K562 (cell line): Measurements from ENCODE around the gene RNF168. TPM values are rescaled to one million over a fixed set of nuclear protein-coding genes. Genes with fewer than 3 reads are reported as not detected.

ENCODE experiments used
- ASH1L ChIP-seq: fragments of 450-650 bp; IDR thresholded peaks from 2 replicates; pipeline ENCODE4 v1.6.1; 2018; ENCODE audit warnings: borderline replicate concordance, mild to moderate bottlenecking, low read depth; ENCODE audit not compliant: partially characterized antibody
- BRD9 ChIP-seq: fragments of 450-650 bp; IDR thresholded peaks from 2 replicates; pipeline ENCODE4 v1.6.1; 2018; ENCODE audit warnings: low read depth; ENCODE audit not compliant: partially characterized antibody
- CCNT2 ChIP-seq: IDR thresholded peaks from 2 replicates; pipeline ENCODE4 v1.6.1; 2011; ENCODE audit warnings: borderline replicate concordance, low read depth, mild to moderate bottlenecking, moderate library complexity, mixed read lengths, low read length; ENCODE audit not compliant: insufficient read length; ENCODE audit errors: extremely low read depth
- CREM ChIP-seq: IDR thresholded peaks from 2 replicates; pipeline ENCODE4 v1.6.1; 2014; ENCODE audit warnings: antibody characterized with exemption, low read depth
- CSDE1 ChIP-seq, 2 experiments: fragments of 450-650 bp; IDR thresholded peaks; 2 replicates each; pipeline ENCODE4 v1.6.1; 2016; ENCODE audit warnings: mild to moderate bottlenecking in 1 of 2
- ESRRA ChIP-seq: fragments of 450-650 bp; IDR thresholded peaks from 2 replicates; pipeline ENCODE4 v1.6.1; 2014; ENCODE audit warnings: low read depth, mild to moderate bottlenecking, moderate library complexity, borderline replicate concordance
- ETS2 ChIP-seq: IDR thresholded peaks from 2 replicates; pipeline ENCODE4 v1.6.1; 2016; ENCODE audit warnings: borderline replicate concordance, missing genetic modification characterization, mild to moderate bottlenecking, moderate library complexity, missing compliant biosample characterization; ENCODE audit not compliant: poor library complexity, severe bottlenecking
- FOXP1 ChIP-seq: sonication (generic); formaldehyde crosslinking; IDR thresholded peaks from 2 replicates; pipeline ENCODE4 v1.8.0; 2022; ENCODE audit warnings: mild to moderate bottlenecking, missing genetic modification reagents
- HMG20A ChIP-seq: fragments of 450-650 bp; formaldehyde crosslinking; conservative IDR thresholded peaks from 2 replicates; pipeline ENCODE4 v1.4.0; 2020; ENCODE audit warnings: mild to moderate bottlenecking, mixed read lengths
- HMGN3 ChIP-seq: IDR thresholded peaks from 2 replicates; pipeline ENCODE4 v1.6.1; 2011; ENCODE audit warnings: borderline replicate concordance, low read depth, mild to moderate bottlenecking, mixed read lengths, low read length; ENCODE audit not compliant: insufficient read length; ENCODE audit errors: extremely low read depth
- HOXB6 ChIP-seq: fragments of 250-450 bp; sonication (Bioruptor Pico); IDR thresholded peaks from 2 replicates; pipeline ENCODE4 v1.5.1; 2022; ENCODE audit warnings: mild to moderate bottlenecking, borderline replicate concordance
- KDM2B ChIP-seq: fragments of 250-450 bp; sonication (Bioruptor Pico); IDR thresholded peaks from 2 replicates; pipeline ENCODE4 v1.8.0; 2021; ENCODE audit warnings: mild to moderate bottlenecking, moderate library complexity
- KLF1 ChIP-seq: fragments of 450-650 bp; IDR thresholded peaks from 2 replicates; pipeline ENCODE4 v1.6.1; 2016; ENCODE audit warnings: missing genetic modification characterization, missing compliant biosample characterization
- NONO ChIP-seq, 2 experiments: fragments of 200-400 bp in 1 of 2; fragments of 450-650 bp in 1 of 2; formaldehyde crosslinking in 1 of 2; IDR thresholded peaks; 2 replicates each; pipeline ENCODE4 v1.6.1; 2017; ENCODE audit warnings: low read depth in 2 of 2, mild to moderate bottlenecking in 2 of 2, moderate library complexity in 2 of 2, low read length in 1 of 2
- PHTF2 ChIP-seq: fragments of 250-450 bp; sonication (Bioruptor Pico); IDR thresholded peaks from 2 replicates; pipeline ENCODE4 v1.5.0; 2021; ENCODE audit warnings: mild to moderate bottlenecking
- SREBF2 ChIP-seq: sonication (generic); formaldehyde crosslinking; IDR thresholded peaks from 2 replicates; pipeline ENCODE4 v1.4.0; 2020; ENCODE audit warnings: mild to moderate bottlenecking, missing genetic modification reagents
- STAT5B ChIP-seq: fragments of 250-450 bp; sonication (Bioruptor Pico); IDR thresholded peaks from 2 replicates; pipeline ENCODE4 v1.8.0; 2021; ENCODE audit warnings: mild to moderate bottlenecking, inconsistent platforms
- SUPT5H ChIP-seq: fragments of 450-650 bp; IDR thresholded peaks from 2 replicates; pipeline ENCODE4 v1.6.1; 2016
- TAL1 ChIP-seq: fragments of 450-650 bp; IDR thresholded peaks from 2 replicates; pipeline ENCODE4 v1.6.1; 2016; ENCODE audit warnings: mild to moderate bottlenecking
- TBL1XR1 ChIP-seq, 2 experiments: IDR thresholded peaks; 2 replicates each; pipeline ENCODE4 v1.6.1; 2012; ENCODE audit warnings: improper control_type of control experiment in 2 of 2, low read length in 2 of 2, mild to moderate bottlenecking in 1 of 2
- ZBTB7A ChIP-seq: IDR thresholded peaks from 2 replicates; pipeline ENCODE4 v1.6.1; 2011; ENCODE audit warnings: low read depth, mild to moderate bottlenecking, low read length, moderate library complexity, borderline replicate concordance; ENCODE audit not compliant: control insufficient read depth
- ZNF140 ChIP-seq: fragments of 250-450 bp; sonication (Bioruptor Pico); IDR thresholded peaks from 2 replicates; pipeline ENCODE4 v1.8.0; 2021; ENCODE audit warnings: moderate library complexity, mild to moderate bottlenecking, inconsistent platforms
- ZNF274 ChIP-seq: IDR thresholded peaks from 2 replicates; pipeline ENCODE4 v1.6.1; 2011; ENCODE audit warnings: low read depth, mild to moderate bottlenecking, low read length, moderate library complexity, borderline replicate concordance
- ZNF561 ChIP-seq: fragments of 450-650 bp; formaldehyde crosslinking; conservative IDR thresholded peaks from 2 replicates; pipeline ENCODE4 v1.4.0; 2020; ENCODE audit warnings: mild to moderate bottlenecking, moderate library complexity
- ZNF655 ChIP-seq: fragments of 250-450 bp; sonication (Bioruptor Pico); IDR thresholded peaks from 2 replicates; pipeline ENCODE4 v1.5.0; 2021
- polyA plus RNA-seq, 8 experiments: library from polyadenylated mRNA; depleted of rRNA in 4 of 8; stranded (reverse) in 5 of 8; unstranded in 3 of 8; fragments of >200 nt; fragmentation: Nextera tagmentation in 2 of 8; fragmentation: Illumina TruSeq in 1 of 8; extraction: Ambion mirVana in 2 of 8; extraction: Trizol in 1 of 8; gene quantifications; 2 replicates each; pipeline versions ENCODE4 v1.2.1 to v1.2.3, GENCODE V29; 2011 to 2014; ENCODE audit warnings: inconsistent platforms in 1 of 8, missing spikeins in 1 of 8
- total RNA-seq, 7 experiments: library from RNA; depleted of rRNA in 6 of 7; stranded (reverse); fragments of >200 nt in 6 of 7; fragmentation: Illumina TruSeq in 2 of 7; extraction: Trizol in 2 of 7; gene quantifications; 2 replicates each; pipeline versions ENCODE4 v1.2.1 to v1.2.3, GENCODE V29; 2011 to 2021; ENCODE audit warnings: low replicate concordance in 1 of 7
- TF ChIP-seq, protein P1 (sequence below): conservative IDR thresholded peaks from 2 replicates; pipeline ENCODE4 v1.6.1; 2011; ENCODE audit warnings: low read depth, mild to moderate bottlenecking, low read length; ENCODE audit not compliant: control insufficient read depth
- TF ChIP-seq, protein P2 (sequence below): sonication (generic); formaldehyde crosslinking; IDR thresholded peaks from 2 replicates; pipeline ENCODE4 v1.9.0; 2022; ENCODE audit warnings: mild to moderate bottlenecking, missing genetic modification reagents

RNF168 gene
- total and polyA plus RNA-seq, 9 of the 15 experiments (the other 6 are each of a cell fraction or from before 2014, with no cell fraction given) = 6.0 to 32.1 (median 16.6) TPM

DNA sequence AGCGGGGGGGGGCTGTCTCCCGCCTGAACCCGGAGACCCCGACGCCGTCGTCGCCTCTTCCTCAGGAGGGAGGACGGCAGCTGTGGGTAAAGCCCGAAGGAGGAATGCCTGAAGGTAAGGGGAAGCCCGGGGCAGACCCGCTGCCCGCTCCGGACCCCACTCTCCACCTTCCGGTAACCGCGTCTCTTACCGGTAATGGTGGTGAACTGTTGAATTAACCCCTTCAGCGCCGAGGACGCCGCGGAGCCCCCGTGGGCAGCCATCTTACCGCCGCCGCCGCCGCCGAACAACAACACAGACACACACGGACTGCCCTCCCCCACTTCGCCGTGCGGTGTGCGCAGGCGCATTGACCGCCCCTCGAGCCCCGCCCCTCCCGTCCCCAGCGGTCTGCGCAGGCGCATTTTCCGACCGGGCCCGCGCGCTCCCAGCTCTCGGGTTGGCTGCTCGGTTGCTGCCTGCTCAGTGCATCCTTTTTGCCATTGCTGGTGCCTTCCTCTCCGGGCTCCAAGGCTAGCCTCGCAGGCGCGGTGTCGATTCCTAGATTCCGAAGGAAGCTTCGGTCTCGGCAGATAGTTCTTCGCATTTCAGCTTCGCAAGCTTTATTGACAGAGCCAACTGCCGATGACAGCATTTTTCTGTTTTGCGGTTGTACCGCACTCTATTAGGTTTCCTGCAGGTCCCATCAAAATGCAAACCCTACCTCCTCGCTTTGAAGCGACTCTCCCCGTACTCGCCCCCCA is 71.3 kb downstream of the RNF168 start, which contains the start of gene UBXN7 (continued):
- TF ChIP-seq SREBF2 (no peak), ZNF140 (CRISPR knock-in tag) (no peak), HMGN3 (peak; percentile 86), ASH1L (no peak), KLF1 (tag) (no peak), TAL1 (no peak), ZNF274 (no peak), ZNF655 (CRISPR knock-in tag) (no peak), BRD9 (no peak), ZNF561 (no peak), FOXP1 (0 out of 2 replicates have a peak, but pooled peaks have one; percentile 21), HMG20A (no peak), NONO (IDR thresholded peaks at IDR 0.05; ENCODE audit: low read depth in 2 of 2, low read length in 1 of 2) (no peak), ESRRA (no peak), CCNT2 (peak; percentile 63), KDM2B (CRISPR knock-in tag) (no peak), ETS2 (tag) (no peak), HOXB6 (CRISPR knock-in tag) (no peak), STAT5B (CRISPR knock-in tag) (no peak), CREM (peak; percentile 53), TBL1XR1 (IDR thresholded peaks at IDR 0.05; ENCODE audit: low read length in 2 of 2) (no peak; a peak in 1 of 4 replicates), ZBTB7A (peak; percentile 4; the same call in 1 of the 2 replicates), PHTF2 (CRISPR knock-in tag) (no peak), SUPT5H (peak; percentile 84), CSDE1 (IDR thresholded peaks at IDR 0.05) (no peak)
- TF ChIP-seq, protein P1, sequence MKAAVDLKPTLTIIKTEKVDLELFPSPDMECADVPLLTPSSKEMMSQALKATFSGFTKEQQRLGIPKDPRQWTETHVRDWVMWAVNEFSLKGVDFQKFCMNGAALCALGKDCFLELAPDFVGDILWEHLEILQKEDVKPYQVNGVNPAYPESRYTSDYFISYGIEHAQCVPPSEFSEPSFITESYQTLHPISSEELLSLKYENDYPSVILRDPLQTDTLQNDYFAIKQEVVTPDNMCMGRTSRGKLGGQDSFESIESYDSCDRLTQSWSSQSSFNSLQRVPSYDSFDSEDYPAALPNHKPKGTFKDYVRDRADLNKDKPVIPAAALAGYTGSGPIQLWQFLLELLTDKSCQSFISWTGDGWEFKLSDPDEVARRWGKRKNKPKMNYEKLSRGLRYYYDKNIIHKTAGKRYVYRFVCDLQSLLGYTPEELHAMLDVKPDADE = no peak
- TF ChIP-seq, protein P2, sequence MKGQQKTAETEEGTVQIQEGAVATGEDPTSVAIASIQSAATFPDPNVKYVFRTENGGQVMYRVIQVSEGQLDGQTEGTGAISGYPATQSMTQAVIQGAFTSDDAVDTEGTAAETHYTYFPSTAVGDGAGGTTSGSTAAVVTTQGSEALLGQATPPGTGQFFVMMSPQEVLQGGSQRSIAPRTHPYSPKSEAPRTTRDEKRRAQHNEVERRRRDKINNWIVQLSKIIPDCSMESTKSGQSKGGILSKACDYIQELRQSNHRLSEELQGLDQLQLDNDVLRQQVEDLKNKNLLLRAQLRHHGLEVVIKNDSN (CRISPR knock-in tag) = no peak
